Stimulated activated naive B cell treated with anti-CD40 and anti-IgM and Interleukin-4, amounts not matched to agents 10 μg/mL and 1 μg/mL and 100 μg/mL, for 72 hours (primary cell): Measurements from ENCODE around the gene ASXL1.
"Not testable (repeated sequence)": the region's sequence is repeated elsewhere in the genome, so short reads cannot be mapped to it uniquely, and the experiment has no call there.

Experiments
- ATAC-seq, 2 donors: fragments of 150-1000 bp; cut with Tn5 transposase; replicated peaks; 2 replicates each; pipeline ENCODE4 v1.10.0; 2021; ENCODE audit warnings: moderate library complexity in 1 of 2
- DNase-seq: peaks from one replicate; pipeline ENCODE4 v3.0.0; 2021
- H3K27ac Mint-ChIP-seq: one replicate; pipeline ENCODE4 v1.8.0; 2022; ENCODE audit warnings: mild to moderate bottlenecking, mixed read lengths
- H3K27me3 Mint-ChIP-seq, 2 donors: one replicate each; pipeline ENCODE4 v1.8.0; 2022; ENCODE audit warnings: mixed read lengths in 2 of 2
- H3K36me3 Mint-ChIP-seq, 2 donors: one replicate each; pipeline ENCODE4 v1.8.0; 2022; ENCODE audit warnings: mixed read lengths in 2 of 2, mild to moderate bottlenecking in 1 of 2
- H3K4me1 Mint-ChIP-seq, 2 donors: one replicate each; pipeline ENCODE4 v1.8.0; 2022; ENCODE audit warnings: mixed read lengths in 2 of 2, mild to moderate bottlenecking in 1 of 2
- H3K4me3 Mint-ChIP-seq, 2 donors: one replicate each; pipeline ENCODE4 v1.8.0; 2022; ENCODE audit warnings: mild to moderate bottlenecking in 2 of 2, mixed read lengths in 2 of 2, moderate library complexity in 1 of 2
- H3K9me3 Mint-ChIP-seq, 2 donors: one replicate each; pipeline ENCODE4 v1.8.0; 2022; ENCODE audit warnings: mixed read lengths in 2 of 2, mild to moderate bottlenecking in 1 of 2

ASXL1 gene

GRCh38 chr20:32350421-32350820 is 7.7 kb upstream of the ASXL1 start:
- H3K4me3 Mint-ChIP-seq: no peak overlapping the region
- ATAC-seq (no peak), DNase-seq (no peak)
- no peaks in the 10 kb centered on the region for H3K27me3 Mint-ChIP-seq
- peaks cover 0 to 2% of the 10 kb centered on the region in 2 donors for H3K9me3 Mint-ChIP-seq
- peaks cover 15 to 27% of the 10 kb centered on the region in 2 donors for H3K4me1 Mint-ChIP-seq
- H3K27ac Mint-ChIP-seq: no peak overlapping the region
- peaks cover 12 to 32% of the 10 kb centered on the region in 2 donors for H3K36me3 Mint-ChIP-seq

- Mint-ChIP-seq H3K4me1 (peaks cover 24 to 42% of the 10 kb centered on the region in 2 donors), H3K9me3 (peaks cover 0 to 2% of the 10 kb centered on the region in 2 donors), H3K36me3 (peaks cover 12 to 31% of the 10 kb centered on the region in 2 donors), H3K27ac (peak overlapping the region; percentile 56), H3K4me3 (no peak overlapping the region), H3K27me3 (no peaks in the 10 kb centered on the region)
- DNase-seq (no peak), ATAC-seq (no peak)
These were observed 5.9 kb upstream of the ASXL1 start for GRCh38 chr20:32352121-32352720.

GRCh38 chr20:32353848-32354496 is 4.2 kb upstream of the ASXL1 start:
- peaks cover 7 to 23% of the 10 kb centered on the region in 2 donors for H3K36me3 Mint-ChIP-seq
- H3K4me1 Mint-ChIP-seq: peaks cover 28 to 46% of the 10 kb centered on the region in 2 donors
- no peak for DNase-seq
- H3K9me3 Mint-ChIP-seq: peaks cover 0 to 2% of the 10 kb centered on the region in 2 donors
- H3K27me3 Mint-ChIP-seq: no peaks in the 10 kb centered on the region
- no peak for ATAC-seq
- no peak overlapping the region for H3K4me3 Mint-ChIP-seq
- H3K27ac Mint-ChIP-seq: peak overlapping the region; percentile 88

GRCh38 chr20:32354592-32355416 is 3.3 kb upstream of the ASXL1 start:
- Mint-ChIP-seq H3K9me3 (no peaks in the 10 kb centered on the region), H3K4me3 (peak overlapping the region in 1 of 2 donors; percentile 45), H3K27me3 (no peaks in the 10 kb centered on the region), H3K36me3 (peaks cover 8 to 21% of the 10 kb centered on the region in 2 donors), H3K4me1 (peaks cover 31 to 45% of the 10 kb centered on the region in 2 donors), H3K27ac (peak overlapping the region; percentile 88)
- DNase-seq (peak; percentile 37), ATAC-seq (peak; percentile 17 to 28)

- Mint-ChIP-seq H3K9me3 (no peaks in the 10 kb centered on the region), H3K36me3 (peaks cover 8 to 19% of the 10 kb centered on the region in 2 donors), H3K27me3 (no peaks in the 10 kb centered on the region), H3K4me1 (peaks cover 31 to 50% of the 10 kb centered on the region in 2 donors), H3K4me3 (peak overlapping the region; percentile 22 to 45), H3K27ac (peak overlapping the region; percentile 88)
- peak; percentile 29 to 33 for ATAC-seq
- DNase-seq: peak; percentile 37
These were observed 2.7 kb upstream of the ASXL1 start for GRCh38 chr20:32355417-32355841.

GRCh38 chr20:32355907-32356621 is 2.1 kb upstream of the ASXL1 start:
- H3K9me3 Mint-ChIP-seq, ATAC-seq, DNase-seq, H3K27me3 Mint-ChIP-seq: not testable (repeated sequence)
- Mint-ChIP-seq H3K36me3 (peaks cover 5 to 15% of the 10 kb centered on the region in 2 donors), H3K4me1 (peaks cover 31 to 56% of the 10 kb centered on the region in 2 donors), H3K27ac (peak overlapping the region; percentile 100), H3K4me3 (peak overlapping the region; percentile 22 to 99)

GRCh38 chr20:32356622-32357374 is 1.3 kb upstream of the ASXL1 start:
- no peaks in the 10 kb centered on the region for H3K27me3 Mint-ChIP-seq
- DNase-seq (no peak), ATAC-seq (no peak)
- H3K4me1 Mint-ChIP-seq: peaks cover 32 to 63% of the 10 kb centered on the region in 2 donors
- peaks cover 9 to 20% of the 10 kb centered on the region in 2 donors for H3K36me3 Mint-ChIP-seq
- H3K9me3 Mint-ChIP-seq: no peaks in the 10 kb centered on the region
- peak overlapping the region; percentile 98 to 99 for H3K4me3 Mint-ChIP-seq
- peak overlapping the region; percentile 100 for H3K27ac Mint-ChIP-seq

- no peak for DNase-seq
- no peak for ATAC-seq
- peak overlapping the region; percentile 98 to 99 for H3K4me3 Mint-ChIP-seq
- peak overlapping the region; percentile 100 for H3K27ac Mint-ChIP-seq
- H3K36me3 Mint-ChIP-seq: peaks cover 9 to 21% of the 10 kb centered on the region in 2 donors
- H3K9me3 Mint-ChIP-seq: no peaks in the 10 kb centered on the region
- H3K4me1 Mint-ChIP-seq: peaks cover 36 to 69% of the 10 kb centered on the region in 2 donors
- no peaks in the 10 kb centered on the region for H3K27me3 Mint-ChIP-seq
These were observed 709 bp upstream of the ASXL1 start for GRCh38 chr20:32357375-32357868.

- Mint-ChIP-seq H3K4me1 (peaks cover 45 to 81% of the 10 kb centered on the region in 2 donors), H3K36me3 (peaks cover 9 to 21% of the 10 kb centered on the region in 2 donors), H3K4me3 (peak overlapping the region; percentile 91), H3K9me3 (no peaks in the 10 kb centered on the region), H3K27me3 (no peaks in the 10 kb centered on the region), H3K27ac (no peak overlapping the region)
- ATAC-seq (no peak), DNase-seq (no peak)
These were observed 426 bp downstream of the ASXL1 start for GRCh38 chr20:32358632-32358882.

- H3K9me3 Mint-ChIP-seq: no peaks in the 10 kb centered on the region
- ATAC-seq (peak; percentile 12 to 28), DNase-seq (peak; percentile 64)
- H3K27me3 Mint-ChIP-seq: no peaks in the 10 kb centered on the region
- H3K36me3 Mint-ChIP-seq: peaks cover 9 to 18% of the 10 kb centered on the region in 2 donors
- H3K4me1 Mint-ChIP-seq: peaks cover 48 to 81% of the 10 kb centered on the region in 2 donors
- peak overlapping the region; percentile 91 for H3K27ac Mint-ChIP-seq
- H3K4me3 Mint-ChIP-seq: peak overlapping the region; percentile 91
These were observed 927 bp downstream of the ASXL1 start for GRCh38 chr20:32358883-32359632.

GRCh38 chr20:32359633-32360332 is 1.7 kb downstream of the ASXL1 start:
- ATAC-seq (no peak), DNase-seq (no peak)
- Mint-ChIP-seq H3K27ac (peak overlapping the region; percentile 91), H3K4me3 (peak overlapping the region; percentile 91), H3K27me3 (no peaks in the 10 kb centered on the region), H3K36me3 (peaks cover 9 to 18% of the 10 kb centered on the region in 2 donors), H3K9me3 (no peaks in the 10 kb centered on the region), H3K4me1 (peaks cover 46 to 78% of the 10 kb centered on the region in 2 donors)

- Mint-ChIP-seq H3K27me3 (no peaks in the 10 kb centered on the region), H3K4me1 (peaks cover 47 to 78% of the 10 kb centered on the region in 2 donors), H3K27ac (peak overlapping the region; percentile 91), H3K9me3 (no peaks in the 10 kb centered on the region), H3K4me3 (peak overlapping the region; percentile 91), H3K36me3 (peaks cover 9 to 18% of the 10 kb centered on the region in 2 donors)
- ATAC-seq (no peak), DNase-seq (no peak)
These were observed 2.2 kb downstream of the ASXL1 start for GRCh38 chr20:32360333-32360634.
